Fibroblast of peridontal ligament (primary cell): ENCODE data around the gene CD37.

Experiments used
- DNase-seq: peaks from one replicate; pipeline ENCODE4 v3.0.0-alpha.2; 2010; ENCODE audit errors: extremely low read depth

CD37 gene

GRCh38 chr19:49378512-49378911 is 43.3 kb downstream of the CD37 start:
- peak; percentile 12 for DNase-seq

GRCh38 chr19:49380391-49380790 is 45.2 kb downstream of the CD37 start:
- no peak for DNase-seq

GRCh38 chr19:49382639-49383038 is 47.4 kb downstream of the CD37 start:
- no peak for DNase-seq

- DNase-seq, result no peak
Measured at GRCh38 chr19:49383599-49383998, 48.4 kb downstream of the CD37 start.

GRCh38 chr19:49387936-49388372 is 52.7 kb downstream of the CD37 start, which contains the start of gene KASH5:
KASH5 (plus strand) TSS chr19:49388249; CDS start chr19:49390884, 2,635 bp downstream.
- DNase-seq, result no peak

GRCh38 chr19:49389406-49389805 is 54.2 kb downstream of the CD37 start:
- no peak for DNase-seq
